ENCODE data around the gene CHERP. TPM values are rescaled to one million over a fixed set of nuclear protein-coding genes. Genes with fewer than 3 reads are reported as not detected.

Gene CHERP
- total RNA-seq, 2 experiments from 2014 or later = 15.6 to 87.2 TPM

DNA sequence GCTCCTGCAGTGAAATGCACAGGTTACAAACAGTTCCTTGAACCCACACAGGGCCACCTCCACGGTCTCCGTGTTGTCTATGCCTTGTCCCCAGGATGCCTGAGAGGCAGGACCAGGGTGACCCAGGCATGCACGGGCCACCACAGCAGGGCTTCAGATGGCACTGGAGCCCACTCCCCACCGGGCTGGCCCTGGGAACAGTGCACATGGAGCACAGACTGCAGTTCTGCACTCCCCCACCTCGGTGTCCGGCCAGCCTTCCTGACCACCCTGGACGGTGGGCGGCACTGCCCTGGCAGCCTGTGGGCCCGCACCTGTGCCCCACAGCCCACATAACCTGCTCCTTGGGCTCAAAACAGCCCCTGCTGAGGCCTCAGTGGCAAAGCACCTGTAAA lies 44.2 kb upstream of the CHERP start:
- H2AFZ ChIP-seq (ENCODE audit: low read length) = no peak overlapping the region
- DNase-seq (ENCODE audit: low spot score) = peak; percentile 54
- H3K9me3 ChIP-seq (ENCODE audit: low read length) = no peaks in the 10 kb centered on the region
- peaks cover 14% of the 10 kb centered on the region; the same call in 1 of the 2 replicates for H3K36me3 ChIP-seq (ENCODE audit: insufficient read depth, low read length)
- intact Hi-C loops (cut with micrococcal nuclease; ENCODE audit: unreplicated experiment) = loop anchor here (2.0 to 5.0 kb wide), 4 partner anchors 44 to 509 kb away; partner anchors contain the start of genes CHERP, SMIM7, TMEM38A and TPM4
- peaks cover 100% of the 10 kb centered on the region for H3K4me1 ChIP-seq (ENCODE audit: insufficient read depth, low read length, poor library complexity, severe bottlenecking)
- peak overlapping the region; percentile 73 for H3K4me3 ChIP-seq (ENCODE audit: low read depth, low read length, poor library complexity, severe bottlenecking)
- H3K27ac ChIP-seq (ENCODE audit: low read depth, low read length, poor library complexity, severe bottlenecking) = peak overlapping the region; percentile 97
- peak overlapping the region; percentile 97 for H3K4me2 ChIP-seq (ENCODE audit: low read length)
- POLR2A ChIA-PET = interaction anchor here (0.5 to 3.0 kb wide), 13 partner anchors 13 to 1901 kb away, joined by 3 to 18 read pairs (median 3); no protein-coding TSS in a partner anchor
- H3K9me2 ChIP-seq (ENCODE audit: insufficient read depth, low read length) = no peaks in the 10 kb centered on the region
- H3K79me2 ChIP-seq (ENCODE audit: insufficient read depth, low read depth, low read length) = peaks cover 91% of the 10 kb centered on the region
- BruUV-seq (replicated peaks) = no TSS peak
- TF ChIP-seq, protein P1, sequence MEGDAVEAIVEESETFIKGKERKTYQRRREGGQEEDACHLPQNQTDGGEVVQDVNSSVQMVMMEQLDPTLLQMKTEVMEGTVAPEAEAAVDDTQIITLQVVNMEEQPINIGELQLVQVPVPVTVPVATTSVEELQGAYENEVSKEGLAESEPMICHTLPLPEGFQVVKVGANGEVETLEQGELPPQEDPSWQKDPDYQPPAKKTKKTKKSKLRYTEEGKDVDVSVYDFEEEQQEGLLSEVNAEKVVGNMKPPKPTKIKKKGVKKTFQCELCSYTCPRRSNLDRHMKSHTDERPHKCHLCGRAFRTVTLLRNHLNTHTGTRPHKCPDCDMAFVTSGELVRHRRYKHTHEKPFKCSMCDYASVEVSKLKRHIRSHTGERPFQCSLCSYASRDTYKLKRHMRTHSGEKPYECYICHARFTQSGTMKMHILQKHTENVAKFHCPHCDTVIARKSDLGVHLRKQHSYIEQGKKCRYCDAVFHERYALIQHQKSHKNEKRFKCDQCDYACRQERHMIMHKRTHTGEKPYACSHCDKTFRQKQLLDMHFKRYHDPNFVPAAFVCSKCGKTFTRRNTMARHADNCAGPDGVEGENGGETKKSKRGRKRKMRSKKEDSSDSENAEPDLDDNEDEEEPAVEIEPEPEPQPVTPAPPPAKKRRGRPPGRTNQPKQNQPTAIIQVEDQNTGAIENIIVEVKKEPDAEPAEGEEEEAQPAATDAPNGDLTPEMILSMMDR (conservative IDR thresholded peaks at IDR 0.05; ENCODE audit: low read length) = no peak
- TF ChIP-seq EZH2phosphoT487 (IDR thresholded peaks at IDR 0.05; ENCODE audit: borderline replicate concordance, low read depth, low read length) = no peak
- CTCF ChIA-PET (ENCODE audit: unreplicated experiment) = no interaction called here
- H4K20me1 ChIP-seq (ENCODE audit: insufficient read depth, low read length) = 0 out of 2 replicates have a peak, but pooled peaks cover 8% of the 10 kb centered on the region

DNA sequence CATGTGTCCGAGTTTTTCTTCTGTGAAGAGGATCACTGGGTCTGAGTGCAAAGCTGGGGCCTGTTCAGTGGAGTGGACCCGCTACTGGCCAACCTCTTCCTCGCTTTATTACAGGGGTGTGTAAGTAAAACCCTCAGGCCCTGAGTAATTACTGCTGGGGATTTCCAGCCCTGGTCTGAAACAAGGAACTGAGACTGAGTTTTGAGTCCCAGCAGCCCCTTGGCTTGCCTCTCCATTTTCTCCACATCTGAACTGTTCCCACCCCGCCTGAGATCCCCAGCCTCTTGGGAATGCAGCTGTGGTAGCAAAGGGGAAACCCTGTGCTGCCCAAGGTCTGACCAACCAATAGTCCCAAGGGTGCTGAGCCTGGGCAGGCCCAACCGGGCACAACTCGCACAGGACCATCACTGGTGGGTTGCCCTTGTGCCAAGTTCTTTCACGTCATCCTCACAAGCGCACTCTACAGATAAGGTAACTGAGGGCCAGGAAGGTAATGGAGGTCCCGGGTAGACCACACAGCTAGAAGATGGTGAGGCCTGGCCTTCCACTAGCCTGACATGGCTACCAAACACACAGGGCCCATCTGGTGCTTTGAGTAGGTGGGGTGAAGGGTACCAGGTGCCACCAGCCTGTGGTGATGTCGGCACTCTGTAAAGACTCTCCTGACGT lies 43.7 kb upstream of the CHERP start:
- Histone ChIP-seq H3K4me3 (ENCODE audit: low read depth, low read length, poor library complexity, severe bottlenecking) (peak overlapping the region; percentile 73), H2AFZ (ENCODE audit: low read length) (no peak overlapping the region), H3K4me2 (ENCODE audit: low read length) (peak overlapping the region; percentile 97), H3K36me3 (ENCODE audit: insufficient read depth, low read length) (peaks cover 19% of the 10 kb centered on the region; the same call in 1 of the 2 replicates), H4K20me1 (ENCODE audit: insufficient read depth, low read length) (0 out of 2 replicates have a peak, but pooled peaks cover 5% of the 10 kb centered on the region), H3K4me1 (ENCODE audit: insufficient read depth, low read length, poor library complexity, severe bottlenecking) (peaks cover 97% of the 10 kb centered on the region), H3K27ac (ENCODE audit: low read depth, low read length, poor library complexity, severe bottlenecking) (peak overlapping the region; percentile 97), H3K9me3 (ENCODE audit: low read length) (no peaks in the 10 kb centered on the region), H3K9me2 (ENCODE audit: insufficient read depth, low read length) (no peaks in the 10 kb centered on the region), H3K79me2 (ENCODE audit: insufficient read depth, low read depth, low read length) (peaks cover 91% of the 10 kb centered on the region)
- peak; percentile 85 for DNase-seq (ENCODE audit: low spot score)
- TF ChIP-seq, protein P1 (conservative IDR thresholded peaks at IDR 0.05; ENCODE audit: low read length) = no peak
- no peak for TF ChIP-seq EZH2phosphoT487 (IDR thresholded peaks at IDR 0.05; ENCODE audit: borderline replicate concordance, low read depth, low read length)
- POLR2A ChIA-PET = interaction anchor here (0.8 to 3.0 kb wide), 6 partner anchors 12 to 39 kb away, joined by 3 to 18 read pairs (median 3); no protein-coding TSS in a partner anchor
- intact Hi-C loops (cut with micrococcal nuclease; ENCODE audit: unreplicated experiment) = loop anchor here (2.0 to 5.0 kb wide), 4 partner anchors 44 to 509 kb away; partner anchors contain the start of genes CHERP, SMIM7, TMEM38A and TPM4
- BruUV-seq (replicated peaks) = no TSS peak
- CTCF ChIA-PET (ENCODE audit: unreplicated experiment) = interaction anchor here (0.5 to 0.6 kb wide), 2 partner anchors 11 to 43 kb away, joined by 3 to 4 read pairs; no protein-coding TSS in a partner anchor
